WTC11 (cell line): ENCODE results near the gene PLPP4. TPM values are rescaled to one million over a fixed set of nuclear protein-coding genes. Genes with fewer than 3 reads are reported as not detected.

ENCODE experiments used
- ATAC-seq: fragments of 200-7000 bp; cut with Tn5 transposase; 2 replicates; pipeline ENCODE4 v1.10.0; 2021; ENCODE audit warnings: mild to moderate bottlenecking, moderate library complexity
- CTCF ChIA-PET: fragments of 300-600 bp; sonication (Branson Sonifier 250); formaldehyde crosslinking; loops from one replicate; lab custom pipeline; 2021; ENCODE audit warnings: antibody characterized with exemption; lab: Charles Lee
- POLR2A ChIA-PET: fragments of 350-600 bp; sonication (Branson Sonifier 250); formaldehyde crosslinking; loops from one replicate; lab custom pipeline; 2021; ENCODE audit warnings: antibody characterized with exemption; lab: Charles Lee
- DNase-seq: peaks from one replicate; pipeline ENCODE4 v3.0.0; 2021; ENCODE audit warnings: low spot score
- H3K27ac Mint-ChIP-seq: 2 replicates; pipeline ENCODE4 v1.8.0; 2021; ENCODE audit warnings: mixed read lengths
- H3K27me3 Mint-ChIP-seq: 2 replicates; pipeline ENCODE4 v1.8.0; 2021; ENCODE audit warnings: low read depth, mild to moderate bottlenecking, moderate library complexity, mixed read lengths
- H3K36me3 Mint-ChIP-seq: 2 replicates; pipeline ENCODE4 v1.8.0; 2021; ENCODE audit warnings: mixed read lengths
- H3K4me1 Mint-ChIP-seq: 2 replicates; pipeline ENCODE4 v1.8.0; 2022; ENCODE audit warnings: mixed read lengths
- H3K4me3 Mint-ChIP-seq: 2 replicates; pipeline ENCODE4 v1.8.0; 2021; ENCODE audit warnings: mild to moderate bottlenecking, moderate library complexity, mixed read lengths
- H3K9me3 Mint-ChIP-seq: 2 replicates; pipeline ENCODE4 v1.8.0; 2021; ENCODE audit warnings: mixed read lengths
- ELF4 ChIP-seq: sonication (generic); formaldehyde crosslinking; IDR thresholded peaks from 2 replicates; pipeline ENCODE4 v1.8.1; 2022; ENCODE audit warnings: low read depth, mild to moderate bottlenecking, moderate library complexity, missing genetic modification reagents
- EMX1 ChIP-seq: fragments of 250-450 bp; sonication (Bioruptor Pico); IDR thresholded peaks from 2 replicates; pipeline ENCODE4 v1.8.0; 2021; ENCODE audit warnings: mild to moderate bottlenecking
- GTF2I ChIP-seq: fragments of 250-450 bp; sonication (Bioruptor Pico); conservative IDR thresholded peaks from 2 replicates; pipeline ENCODE4 v1.4.0; 2021; ENCODE audit warnings: mild to moderate bottlenecking
- JUN ChIP-seq: sonication (generic); formaldehyde crosslinking; IDR thresholded peaks from 2 replicates; pipeline ENCODE4 v1.8.0; 2023; ENCODE audit warnings: mild to moderate bottlenecking, missing genetic modification reagents
- KAT7 ChIP-seq: sonication (generic); formaldehyde crosslinking; IDR thresholded peaks from 2 replicates; pipeline ENCODE4 v1.8.1; 2023; ENCODE audit warnings: missing genetic modification reagents, mild to moderate bottlenecking, borderline replicate concordance
- PRRX2 ChIP-seq: fragments of 250-450 bp; sonication (Bioruptor Pico); IDR thresholded peaks from 2 replicates; pipeline ENCODE4 v1.8.0; 2021; ENCODE audit warnings: mild to moderate bottlenecking
- RORB ChIP-seq: fragments of 250-450 bp; sonication (Bioruptor Pico); IDR thresholded peaks from 2 replicates; pipeline ENCODE4 v1.9.0; 2021; ENCODE audit warnings: mild to moderate bottlenecking
- ZBTB21 ChIP-seq: sonication (generic); formaldehyde crosslinking; IDR thresholded peaks from 2 replicates; pipeline ENCODE4 v1.8.1; 2023; ENCODE audit warnings: mild to moderate bottlenecking, missing genetic modification reagents, borderline replicate concordance
- ZNF396 ChIP-seq: fragments of 250-450 bp; sonication (Bioruptor Pico); IDR thresholded peaks from 2 replicates; pipeline ENCODE4 v1.8.0; 2021; ENCODE audit warnings: mild to moderate bottlenecking, moderate library complexity, borderline replicate concordance
- ZNF416 ChIP-seq: fragments of 250-450 bp; sonication (Bioruptor Pico); IDR thresholded peaks from 2 replicates; pipeline ENCODE4 v1.9.0; 2021; ENCODE audit warnings: mild to moderate bottlenecking, inconsistent platforms
- ZNF423 ChIP-seq: fragments of 250-450 bp; sonication (Bioruptor Pico); IDR thresholded peaks from 2 replicates; pipeline ENCODE4 v2.1.2; 2022; ENCODE audit warnings: mild to moderate bottlenecking, moderate library complexity
- total RNA-seq: library from RNA; stranded (reverse); gene quantifications from 3 replicates; pipeline ENCODE4 v1.2.3, GENCODE V29; 2021
- TF ChIP-seq, protein P1 (sequence below): sonication (generic); formaldehyde crosslinking; IDR thresholded peaks from 2 replicates; pipeline ENCODE4 v1.8.0; 2023; ENCODE audit warnings: missing genetic modification reagents
- TF ChIP-seq, protein P2 (sequence below): sonication (generic); formaldehyde crosslinking; IDR thresholded peaks from 2 replicates; pipeline ENCODE4 v1.8.1; 2023; ENCODE audit warnings: mild to moderate bottlenecking, missing genetic modification reagents, moderate library complexity
- TF ChIP-seq, protein P3 (sequence below): sonication (generic); formaldehyde crosslinking; IDR thresholded peaks from 2 replicates; pipeline ENCODE4 v1.8.1; 2022; ENCODE audit warnings: low read depth, missing genetic modification reagents, borderline replicate concordance
- TF ChIP-seq, protein P4 (sequence below): sonication (generic); formaldehyde crosslinking; IDR thresholded peaks from 2 replicates; pipeline ENCODE4 v1.8.0; 2022; ENCODE audit warnings: mild to moderate bottlenecking, missing genetic modification reagents
- TF ChIP-seq, protein P5 (sequence below): sonication (generic); formaldehyde crosslinking; IDR thresholded peaks from 2 replicates; pipeline ENCODE4 v1.8.0; 2022; ENCODE audit warnings: missing genetic modification reagents
- TF ChIP-seq, protein P6 (sequence below): fragments of 250-450 bp; sonication (Bioruptor Pico); IDR thresholded peaks from 2 replicates; pipeline ENCODE4 v1.9.0; 2021; ENCODE audit warnings: mild to moderate bottlenecking, borderline replicate concordance
- TF ChIP-seq, protein P7 (sequence below): sonication (generic); formaldehyde crosslinking; IDR thresholded peaks from 2 replicates; pipeline ENCODE4 v1.8.1; 2023; ENCODE audit warnings: mild to moderate bottlenecking, missing genetic modification reagents
- TF ChIP-seq, protein P8 (sequence below): fragments of 200-600 bp; IDR thresholded peaks from 2 replicates; pipeline ENCODE4 v1.8.0; 2022; ENCODE audit warnings: antibody characterized with exemption

The PLPP4 gene
- total RNA-seq, 1 experiment from 2014 or later, result 0.15 TPM

DNA sequence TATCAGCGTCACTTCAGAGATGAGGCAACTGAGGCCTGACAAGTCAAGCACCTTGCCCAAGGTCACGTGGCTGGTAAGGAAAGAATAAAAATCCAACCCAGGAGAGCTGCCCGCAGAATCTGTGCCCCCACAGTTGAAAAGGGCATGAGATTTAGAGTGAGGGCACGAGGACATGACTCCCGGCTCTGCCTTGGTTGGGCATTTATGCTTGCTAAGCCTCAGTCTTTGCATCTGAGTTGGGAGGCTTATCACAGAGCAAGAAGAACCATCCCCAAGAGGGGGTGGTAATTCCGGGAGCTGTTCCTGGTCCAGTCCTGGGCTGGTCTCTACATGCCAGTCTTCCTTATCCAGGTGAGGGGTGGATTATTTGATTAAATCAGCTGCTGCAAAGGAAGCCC is 37.3 kb downstream of the PLPP4 start:
- Mint-ChIP-seq H3K27ac (no peak overlapping the region), H3K4me3 (no peak overlapping the region), H3K9me3 (0 out of 2 replicates have a peak, but pooled peaks cover under 1% of the 10 kb centered on the region), H3K36me3 (no peaks in the 10 kb centered on the region), H3K4me1 (peaks cover 16% of the 10 kb centered on the region), H3K27me3 (no peaks in the 10 kb centered on the region; the same call in 1 of the 2 replicates)
- CTCF ChIA-PET, result no interaction called here
- TF ChIP-seq, protein P1, sequence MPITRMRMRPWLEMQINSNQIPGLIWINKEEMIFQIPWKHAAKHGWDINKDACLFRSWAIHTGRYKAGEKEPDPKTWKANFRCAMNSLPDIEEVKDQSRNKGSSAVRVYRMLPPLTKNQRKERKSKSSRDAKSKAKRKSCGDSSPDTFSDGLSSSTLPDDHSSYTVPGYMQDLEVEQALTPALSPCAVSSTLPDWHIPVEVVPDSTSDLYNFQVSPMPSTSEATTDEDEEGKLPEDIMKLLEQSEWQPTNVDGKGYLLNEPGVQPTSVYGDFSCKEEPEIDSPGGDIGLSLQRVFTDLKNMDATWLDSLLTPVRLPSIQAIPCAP (CRISPR knock-in tag), result no peak
- TF ChIP-seq EMX1 (CRISPR knock-in tag) (no peak), JUN (CRISPR knock-in tag) (no peak), ZNF416 (CRISPR knock-in tag) (no peak), RORB (CRISPR knock-in tag) (no peak), ZBTB21 (CRISPR knock-in tag) (no peak), GTF2I (no peak), PRRX2 (no peak), KAT7 (no peak), ZNF396 (CRISPR knock-in tag) (no peak), ZNF423 (CRISPR knock-in tag) (no peak), ELF4 (CRISPR knock-in tag) (no peak)
- TF ChIP-seq, protein P2, sequence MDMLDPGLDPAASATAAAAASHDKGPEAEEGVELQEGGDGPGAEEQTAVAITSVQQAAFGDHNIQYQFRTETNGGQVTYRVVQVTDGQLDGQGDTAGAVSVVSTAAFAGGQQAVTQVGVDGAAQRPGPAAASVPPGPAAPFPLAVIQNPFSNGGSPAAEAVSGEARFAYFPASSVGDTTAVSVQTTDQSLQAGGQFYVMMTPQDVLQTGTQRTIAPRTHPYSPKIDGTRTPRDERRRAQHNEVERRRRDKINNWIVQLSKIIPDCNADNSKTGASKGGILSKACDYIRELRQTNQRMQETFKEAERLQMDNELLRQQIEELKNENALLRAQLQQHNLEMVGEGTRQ (CRISPR knock-in tag), result no peak
- TF ChIP-seq, protein P3, sequence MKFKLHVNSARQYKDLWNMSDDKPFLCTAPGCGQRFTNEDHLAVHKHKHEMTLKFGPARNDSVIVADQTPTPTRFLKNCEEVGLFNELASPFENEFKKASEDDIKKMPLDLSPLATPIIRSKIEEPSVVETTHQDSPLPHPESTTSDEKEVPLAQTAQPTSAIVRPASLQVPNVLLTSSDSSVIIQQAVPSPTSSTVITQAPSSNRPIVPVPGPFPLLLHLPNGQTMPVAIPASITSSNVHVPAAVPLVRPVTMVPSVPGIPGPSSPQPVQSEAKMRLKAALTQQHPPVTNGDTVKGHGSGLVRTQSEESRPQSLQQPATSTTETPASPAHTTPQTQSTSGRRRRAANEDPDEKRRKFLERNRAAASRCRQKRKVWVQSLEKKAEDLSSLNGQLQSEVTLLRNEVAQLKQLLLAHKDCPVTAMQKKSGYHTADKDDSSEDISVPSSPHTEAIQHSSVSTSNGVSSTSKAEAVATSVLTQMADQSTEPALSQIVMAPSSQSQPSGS (CRISPR knock-in tag), result no peak
- TF ChIP-seq, protein P4, sequence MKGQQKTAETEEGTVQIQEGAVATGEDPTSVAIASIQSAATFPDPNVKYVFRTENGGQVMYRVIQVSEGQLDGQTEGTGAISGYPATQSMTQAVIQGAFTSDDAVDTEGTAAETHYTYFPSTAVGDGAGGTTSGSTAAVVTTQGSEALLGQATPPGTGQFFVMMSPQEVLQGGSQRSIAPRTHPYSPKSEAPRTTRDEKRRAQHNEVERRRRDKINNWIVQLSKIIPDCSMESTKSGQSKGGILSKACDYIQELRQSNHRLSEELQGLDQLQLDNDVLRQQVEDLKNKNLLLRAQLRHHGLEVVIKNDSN (CRISPR knock-in tag), result no peak
- TF ChIP-seq, protein P5, sequence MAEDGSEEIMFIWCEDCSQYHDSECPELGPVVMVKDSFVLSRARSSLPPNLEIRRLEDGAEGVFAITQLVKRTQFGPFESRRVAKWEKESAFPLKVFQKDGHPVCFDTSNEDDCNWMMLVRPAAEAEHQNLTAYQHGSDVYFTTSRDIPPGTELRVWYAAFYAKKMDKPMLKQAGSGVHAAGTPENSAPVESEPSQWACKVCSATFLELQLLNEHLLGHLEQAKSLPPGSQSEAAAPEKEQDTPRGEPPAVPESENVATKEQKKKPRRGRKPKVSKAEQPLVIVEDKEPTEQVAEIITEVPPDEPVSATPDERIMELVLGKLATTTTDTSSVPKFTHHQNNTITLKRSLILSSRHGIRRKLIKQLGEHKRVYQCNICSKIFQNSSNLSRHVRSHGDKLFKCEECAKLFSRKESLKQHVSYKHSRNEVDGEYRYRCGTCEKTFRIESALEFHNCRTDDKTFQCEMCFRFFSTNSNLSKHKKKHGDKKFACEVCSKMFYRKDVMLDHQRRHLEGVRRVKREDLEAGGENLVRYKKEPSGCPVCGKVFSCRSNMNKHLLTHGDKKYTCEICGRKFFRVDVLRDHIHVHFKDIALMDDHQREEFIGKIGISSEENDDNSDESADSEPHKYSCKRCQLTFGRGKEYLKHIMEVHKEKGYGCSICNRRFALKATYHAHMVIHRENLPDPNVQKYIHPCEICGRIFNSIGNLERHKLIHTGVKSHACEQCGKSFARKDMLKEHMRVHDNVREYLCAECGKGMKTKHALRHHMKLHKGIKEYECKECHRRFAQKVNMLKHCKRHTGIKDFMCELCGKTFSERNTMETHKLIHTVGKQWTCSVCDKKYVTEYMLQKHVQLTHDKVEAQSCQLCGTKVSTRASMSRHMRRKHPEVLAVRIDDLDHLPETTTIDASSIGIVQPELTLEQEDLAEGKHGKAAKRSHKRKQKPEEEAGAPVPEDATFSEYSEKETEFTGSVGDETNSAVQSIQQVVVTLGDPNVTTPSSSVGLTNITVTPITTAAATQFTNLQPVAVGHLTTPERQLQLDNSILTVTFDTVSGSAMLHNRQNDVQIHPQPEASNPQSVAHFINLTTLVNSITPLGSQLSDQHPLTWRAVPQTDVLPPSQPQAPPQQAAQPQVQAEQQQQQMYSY (CRISPR knock-in tag), result no peak
- TF ChIP-seq, protein P6, sequence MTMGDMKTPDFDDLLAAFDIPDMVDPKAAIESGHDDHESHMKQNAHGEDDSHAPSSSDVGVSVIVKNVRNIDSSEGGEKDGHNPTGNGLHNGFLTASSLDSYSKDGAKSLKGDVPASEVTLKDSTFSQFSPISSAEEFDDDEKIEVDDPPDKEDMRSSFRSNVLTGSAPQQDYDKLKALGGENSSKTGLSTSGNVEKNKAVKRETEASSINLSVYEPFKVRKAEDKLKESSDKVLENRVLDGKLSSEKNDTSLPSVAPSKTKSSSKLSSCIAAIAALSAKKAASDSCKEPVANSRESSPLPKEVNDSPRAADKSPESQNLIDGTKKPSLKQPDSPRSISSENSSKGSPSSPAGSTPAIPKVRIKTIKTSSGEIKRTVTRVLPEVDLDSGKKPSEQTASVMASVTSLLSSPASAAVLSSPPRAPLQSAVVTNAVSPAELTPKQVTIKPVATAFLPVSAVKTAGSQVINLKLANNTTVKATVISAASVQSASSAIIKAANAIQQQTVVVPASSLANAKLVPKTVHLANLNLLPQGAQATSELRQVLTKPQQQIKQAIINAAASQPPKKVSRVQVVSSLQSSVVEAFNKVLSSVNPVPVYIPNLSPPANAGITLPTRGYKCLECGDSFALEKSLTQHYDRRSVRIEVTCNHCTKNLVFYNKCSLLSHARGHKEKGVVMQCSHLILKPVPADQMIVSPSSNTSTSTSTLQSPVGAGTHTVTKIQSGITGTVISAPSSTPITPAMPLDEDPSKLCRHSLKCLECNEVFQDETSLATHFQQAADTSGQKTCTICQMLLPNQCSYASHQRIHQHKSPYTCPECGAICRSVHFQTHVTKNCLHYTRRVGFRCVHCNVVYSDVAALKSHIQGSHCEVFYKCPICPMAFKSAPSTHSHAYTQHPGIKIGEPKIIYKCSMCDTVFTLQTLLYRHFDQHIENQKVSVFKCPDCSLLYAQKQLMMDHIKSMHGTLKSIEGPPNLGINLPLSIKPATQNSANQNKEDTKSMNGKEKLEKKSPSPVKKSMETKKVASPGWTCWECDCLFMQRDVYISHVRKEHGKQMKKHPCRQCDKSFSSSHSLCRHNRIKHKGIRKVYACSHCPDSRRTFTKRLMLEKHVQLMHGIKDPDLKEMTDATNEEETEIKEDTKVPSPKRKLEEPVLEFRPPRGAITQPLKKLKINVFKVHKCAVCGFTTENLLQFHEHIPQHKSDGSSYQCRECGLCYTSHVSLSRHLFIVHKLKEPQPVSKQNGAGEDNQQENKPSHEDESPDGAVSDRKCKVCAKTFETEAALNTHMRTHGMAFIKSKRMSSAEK (CRISPR knock-in tag), result no peak
- TF ChIP-seq, protein P7, sequence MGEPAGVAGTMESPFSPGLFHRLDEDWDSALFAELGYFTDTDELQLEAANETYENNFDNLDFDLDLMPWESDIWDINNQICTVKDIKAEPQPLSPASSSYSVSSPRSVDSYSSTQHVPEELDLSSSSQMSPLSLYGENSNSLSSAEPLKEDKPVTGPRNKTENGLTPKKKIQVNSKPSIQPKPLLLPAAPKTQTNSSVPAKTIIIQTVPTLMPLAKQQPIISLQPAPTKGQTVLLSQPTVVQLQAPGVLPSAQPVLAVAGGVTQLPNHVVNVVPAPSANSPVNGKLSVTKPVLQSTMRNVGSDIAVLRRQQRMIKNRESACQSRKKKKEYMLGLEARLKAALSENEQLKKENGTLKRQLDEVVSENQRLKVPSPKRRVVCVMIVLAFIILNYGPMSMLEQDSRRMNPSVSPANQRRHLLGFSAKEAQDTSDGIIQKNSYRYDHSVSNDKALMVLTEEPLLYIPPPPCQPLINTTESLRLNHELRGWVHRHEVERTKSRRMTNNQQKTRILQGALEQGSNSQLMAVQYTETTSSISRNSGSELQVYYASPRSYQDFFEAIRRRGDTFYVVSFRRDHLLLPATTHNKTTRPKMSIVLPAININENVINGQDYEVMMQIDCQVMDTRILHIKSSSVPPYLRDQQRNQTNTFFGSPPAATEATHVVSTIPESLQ (CRISPR knock-in tag), result no peak
- TF ChIP-seq, protein P8, sequence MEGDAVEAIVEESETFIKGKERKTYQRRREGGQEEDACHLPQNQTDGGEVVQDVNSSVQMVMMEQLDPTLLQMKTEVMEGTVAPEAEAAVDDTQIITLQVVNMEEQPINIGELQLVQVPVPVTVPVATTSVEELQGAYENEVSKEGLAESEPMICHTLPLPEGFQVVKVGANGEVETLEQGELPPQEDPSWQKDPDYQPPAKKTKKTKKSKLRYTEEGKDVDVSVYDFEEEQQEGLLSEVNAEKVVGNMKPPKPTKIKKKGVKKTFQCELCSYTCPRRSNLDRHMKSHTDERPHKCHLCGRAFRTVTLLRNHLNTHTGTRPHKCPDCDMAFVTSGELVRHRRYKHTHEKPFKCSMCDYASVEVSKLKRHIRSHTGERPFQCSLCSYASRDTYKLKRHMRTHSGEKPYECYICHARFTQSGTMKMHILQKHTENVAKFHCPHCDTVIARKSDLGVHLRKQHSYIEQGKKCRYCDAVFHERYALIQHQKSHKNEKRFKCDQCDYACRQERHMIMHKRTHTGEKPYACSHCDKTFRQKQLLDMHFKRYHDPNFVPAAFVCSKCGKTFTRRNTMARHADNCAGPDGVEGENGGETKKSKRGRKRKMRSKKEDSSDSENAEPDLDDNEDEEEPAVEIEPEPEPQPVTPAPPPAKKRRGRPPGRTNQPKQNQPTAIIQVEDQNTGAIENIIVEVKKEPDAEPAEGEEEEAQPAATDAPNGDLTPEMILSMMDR, result no peak
- DNase-seq (no peak), ATAC-seq (no peak)
- POLR2A ChIA-PET, result no interaction called here
